Activated naive CD4-positive, alpha-beta T cell treated with anti-CD3 and anti-CD28 coated beads, Interleukin-2, amount 50 U/mL, for 24 hours (primary cell): ENCODE data around the gene CHI3L2.
"Not testable (repeated sequence)": the region's sequence is repeated elsewhere in the genome, so short reads cannot be mapped to it uniquely, and the experiment has no call there.

Experiments
- H3K27ac Mint-ChIP-seq: one replicate; pipeline ENCODE4 v1.8.0; 2021; ENCODE audit warnings: mild to moderate bottlenecking, mixed read lengths
- H3K27me3 Mint-ChIP-seq: one replicate; pipeline ENCODE4 v1.8.0; 2021; ENCODE audit warnings: mixed read lengths
- H3K36me3 Mint-ChIP-seq: one replicate; pipeline ENCODE4 v1.8.0; 2021; ENCODE audit warnings: mixed read lengths
- H3K4me1 Mint-ChIP-seq: one replicate; pipeline ENCODE4 v1.8.0; 2021; ENCODE audit warnings: mixed read lengths
- H3K4me3 Mint-ChIP-seq: one replicate; pipeline ENCODE4 v1.8.0; 2021; ENCODE audit warnings: mild to moderate bottlenecking, mixed read lengths
- H3K9me3 Mint-ChIP-seq: one replicate; pipeline ENCODE4 v1.8.0; 2021; ENCODE audit warnings: mixed read lengths

Gene CHI3L2

GRCh38 chr1:111212634-111213335, 14.7 kb upstream of the CHI3L2 start:
- H3K9me3 Mint-ChIP-seq = peaks cover 12% of the 10 kb centered on the region
- peak overlapping the region; percentile 76 for H3K4me3 Mint-ChIP-seq

DNA sequence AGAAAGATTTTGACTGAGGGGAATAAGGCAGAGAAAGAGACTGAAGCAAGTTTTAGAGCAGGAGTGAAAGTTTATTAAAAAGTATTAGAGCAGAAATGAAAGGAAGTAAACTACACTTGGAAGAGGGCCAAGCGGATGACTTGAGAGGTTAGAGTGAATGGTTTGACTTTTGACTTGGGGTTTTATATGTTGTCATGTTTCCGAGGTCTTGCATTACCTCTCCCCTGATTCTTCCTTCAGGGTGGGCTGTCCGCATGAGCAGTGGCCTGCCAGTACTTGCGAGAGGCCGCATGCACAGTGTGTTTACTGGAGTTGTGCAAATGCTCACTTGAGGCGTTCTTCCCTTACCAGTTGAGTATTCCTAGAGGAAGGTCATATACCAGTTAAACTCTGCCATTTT, 14.1 kb upstream of the CHI3L2 start:
- H3K4me1 Mint-ChIP-seq = peaks cover 95% of the 10 kb centered on the region
- peak overlapping the region; percentile 97 for H3K27ac Mint-ChIP-seq
- H3K36me3 Mint-ChIP-seq = no peaks in the 10 kb centered on the region
- no peaks in the 10 kb centered on the region for H3K27me3 Mint-ChIP-seq
- H3K4me3 Mint-ChIP-seq = peak overlapping the region; percentile 76
- peaks cover 17% of the 10 kb centered on the region for H3K9me3 Mint-ChIP-seq

More at GRCh38 chr1:111212634-111213335, 14.7 kb upstream of the CHI3L2 start:
- Mint-ChIP-seq H3K27me3 (no peaks in the 10 kb centered on the region), H3K36me3 (no peaks in the 10 kb centered on the region), H3K27ac (peak overlapping the region; percentile 97), H3K4me1 (peaks cover 95% of the 10 kb centered on the region)

DNA sequence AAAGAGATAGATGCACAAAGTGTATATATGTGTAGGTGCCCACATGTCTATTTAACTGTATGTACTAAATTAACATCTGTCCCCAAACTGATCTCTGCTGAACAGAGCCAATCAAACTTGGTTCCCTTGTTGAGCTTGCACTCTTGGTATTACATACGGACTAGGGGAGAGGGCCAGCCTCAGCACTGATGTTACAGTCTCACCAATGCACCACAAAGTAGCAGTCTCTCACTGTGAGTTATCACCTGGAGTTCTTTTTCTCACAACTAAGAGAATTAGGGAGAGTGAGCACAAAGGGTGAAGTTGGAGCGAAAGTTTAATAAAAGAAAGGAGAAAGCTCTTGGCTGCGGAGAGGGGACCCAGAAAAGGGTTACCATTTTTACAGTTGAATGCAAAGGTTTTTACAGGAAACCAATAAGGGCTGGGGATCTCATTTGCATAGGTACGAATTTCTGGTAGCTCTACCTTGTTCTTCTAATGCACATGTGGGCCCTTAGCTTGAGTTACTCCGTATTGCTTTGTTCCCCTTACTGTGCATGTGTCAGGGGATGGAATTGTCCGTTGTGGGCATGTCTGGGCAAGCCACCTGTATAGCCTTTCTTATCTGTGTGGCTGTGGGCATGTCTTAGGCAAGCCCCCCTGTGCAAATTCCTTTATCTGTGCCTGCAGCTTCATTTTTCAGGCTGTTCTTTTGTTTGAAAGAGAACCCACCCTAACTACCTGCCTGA, 13.3 kb upstream of the CHI3L2 start:
- Mint-ChIP-seq H3K4me1 (peaks cover 94% of the 10 kb centered on the region), H3K27ac (peak overlapping the region; percentile 97), H3K27me3 (no peaks in the 10 kb centered on the region), H3K36me3 (no peaks in the 10 kb centered on the region), H3K9me3 (peaks cover 17% of the 10 kb centered on the region), H3K4me3 (peak overlapping the region; percentile 76)

DNA sequence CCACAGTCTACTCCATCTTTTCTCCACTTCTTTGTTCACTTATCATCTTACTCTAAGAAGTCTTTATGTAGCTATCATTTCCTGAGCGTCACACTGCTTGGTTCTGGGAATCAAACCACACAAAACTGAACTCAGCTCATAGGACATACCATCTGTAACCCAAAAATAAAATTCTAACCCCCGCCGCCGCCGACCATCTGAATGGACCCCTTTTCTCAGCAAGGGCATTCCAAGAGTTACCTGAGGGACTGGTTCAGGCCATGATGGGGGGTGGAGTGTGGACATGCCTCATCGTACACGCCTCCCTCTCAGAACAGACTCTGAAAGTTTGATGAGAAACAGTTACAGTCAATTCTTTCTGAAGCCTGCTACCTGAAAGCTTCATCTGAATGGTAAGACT, 12.6 kb upstream of the CHI3L2 start:
- peak overlapping the region; percentile 76 for H3K4me3 Mint-ChIP-seq
- peaks cover 94% of the 10 kb centered on the region for H3K4me1 Mint-ChIP-seq
- no peaks in the 10 kb centered on the region for H3K27me3 Mint-ChIP-seq
- H3K27ac Mint-ChIP-seq = peak overlapping the region; percentile 97
- H3K36me3 Mint-ChIP-seq = no peaks in the 10 kb centered on the region
- H3K9me3 Mint-ChIP-seq = peaks cover 17% of the 10 kb centered on the region

- not testable (repeated sequence) for H3K36me3 Mint-ChIP-seq, H3K27me3 Mint-ChIP-seq
- peak overlapping the region; percentile 76 for H3K4me3 Mint-ChIP-seq
- peaks cover 17% of the 10 kb centered on the region for H3K9me3 Mint-ChIP-seq
- peaks cover 94% of the 10 kb centered on the region for H3K4me1 Mint-ChIP-seq
- peak overlapping the region; percentile 97 for H3K27ac Mint-ChIP-seq
Observed at GRCh38 chr1:111215285-111215684, 12.2 kb upstream of the CHI3L2 start.

DNA sequence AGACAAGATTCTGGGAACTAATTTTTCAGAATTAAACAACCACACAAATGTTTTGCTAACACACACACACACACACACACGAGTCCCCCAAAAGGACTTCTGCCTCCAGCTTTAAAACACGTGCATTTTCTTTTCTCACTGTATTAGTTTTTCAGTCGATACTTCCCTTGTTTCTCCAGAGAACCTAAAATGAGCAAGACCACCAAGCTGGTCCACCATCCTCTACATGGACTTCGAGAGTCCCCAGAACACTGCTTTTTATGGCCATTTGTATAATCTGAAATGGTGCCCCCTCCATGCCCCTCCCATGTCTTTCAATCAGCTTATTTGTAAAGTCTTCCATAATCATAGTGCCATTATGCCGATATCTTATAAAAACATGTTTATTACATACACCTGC, 10.8 kb upstream of the CHI3L2 start:
- H3K4me3 Mint-ChIP-seq = peak overlapping the region; percentile 60
- H3K27ac Mint-ChIP-seq = peak overlapping the region; percentile 97
- no peaks in the 10 kb centered on the region for H3K27me3 Mint-ChIP-seq
- H3K4me1 Mint-ChIP-seq = peaks cover 99% of the 10 kb centered on the region
- no peaks in the 10 kb centered on the region for H3K36me3 Mint-ChIP-seq
- H3K9me3 Mint-ChIP-seq = peaks cover 17% of the 10 kb centered on the region

DNA sequence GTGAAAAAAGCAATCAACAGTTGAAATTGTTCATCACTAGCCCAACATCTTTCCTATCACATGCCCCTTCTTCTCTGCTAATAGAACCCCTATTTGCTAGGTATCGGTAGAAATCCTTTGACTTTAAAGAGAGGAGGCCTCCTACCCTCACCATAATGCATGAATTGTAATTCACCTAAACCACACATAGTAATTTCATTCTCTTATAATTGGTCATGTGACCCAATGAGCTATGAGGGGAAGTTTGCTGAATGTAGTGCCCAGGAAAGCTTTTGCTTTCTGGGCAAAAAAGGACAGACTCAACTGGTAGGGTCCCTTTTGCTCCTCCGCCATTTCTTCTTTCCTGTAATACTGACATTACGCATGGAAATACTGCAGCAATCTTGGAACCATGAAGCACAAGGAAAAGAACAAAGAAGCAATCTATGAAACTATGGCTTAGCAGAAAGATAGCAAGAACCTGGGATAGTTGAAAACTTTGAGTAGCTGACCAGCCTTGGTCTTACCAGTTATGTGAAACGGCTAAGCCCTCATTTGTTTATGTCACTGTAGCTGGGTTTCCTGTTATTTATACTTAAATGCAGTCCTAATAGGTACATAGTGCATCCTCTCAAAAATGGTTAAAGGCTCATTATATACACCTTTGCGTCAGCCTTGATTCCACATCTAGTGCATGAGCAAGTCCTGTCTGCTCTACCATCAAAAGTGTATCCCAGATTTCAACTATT, 10.2 kb upstream of the CHI3L2 start:
- Mint-ChIP-seq H3K27ac (peak overlapping the region; percentile 97), H3K4me3 (peak overlapping the region; percentile 60), H3K4me1 (peaks cover 99% of the 10 kb centered on the region), H3K27me3 (no peaks in the 10 kb centered on the region), H3K9me3 (peaks cover 17% of the 10 kb centered on the region), H3K36me3 (no peaks in the 10 kb centered on the region)

- Mint-ChIP-seq H3K36me3 (no peaks in the 10 kb centered on the region), H3K27me3 (no peaks in the 10 kb centered on the region), H3K4me1 (peaks cover 96% of the 10 kb centered on the region), H3K9me3 (peaks cover 17% of the 10 kb centered on the region), H3K27ac (peak overlapping the region; percentile 98), H3K4me3 (peak overlapping the region; percentile 80)
Observed at GRCh38 chr1:111218701-111219556, 8.6 kb upstream of the CHI3L2 start.

GRCh38 chr1:111219557-111220286, 7.8 kb upstream of the CHI3L2 start:
- Mint-ChIP-seq H3K27ac (peak overlapping the region; percentile 98), H3K9me3 (peaks cover 17% of the 10 kb centered on the region), H3K27me3 (no peaks in the 10 kb centered on the region), H3K4me3 (peak overlapping the region; percentile 80), H3K4me1 (peaks cover 96% of the 10 kb centered on the region), H3K36me3 (no peaks in the 10 kb centered on the region)

DNA sequence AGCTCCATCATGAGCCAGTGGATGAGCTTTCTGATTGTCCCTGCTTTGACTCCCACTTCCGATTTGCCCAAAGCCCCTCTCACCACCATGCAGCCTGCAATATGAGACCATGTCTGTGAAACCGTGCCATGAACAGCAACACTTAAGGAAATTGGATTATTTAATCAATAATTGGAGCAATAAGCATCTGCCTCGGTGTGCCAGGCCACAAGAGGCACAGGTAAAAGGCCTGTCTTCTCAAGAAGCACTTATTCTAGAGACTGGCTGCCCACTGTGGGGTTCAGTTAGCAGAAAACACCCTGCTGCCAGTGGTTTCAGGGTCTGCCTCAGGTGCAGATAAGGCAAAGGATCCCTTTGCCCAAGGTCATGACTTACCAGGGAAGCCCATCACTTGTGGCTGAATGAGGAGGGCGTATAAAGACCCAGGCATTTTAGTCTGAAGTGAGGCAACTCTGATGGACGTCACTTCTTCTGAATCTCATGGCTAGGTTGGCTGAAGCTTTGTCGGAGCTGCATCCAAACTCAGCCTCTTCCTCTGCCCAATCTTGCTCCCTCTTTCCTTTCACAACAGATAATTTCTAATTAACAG, 7.1 kb upstream of the CHI3L2 start:
- Mint-ChIP-seq H3K27ac (peak overlapping the region; percentile 92), H3K27me3 (no peaks in the 10 kb centered on the region), H3K36me3 (no peaks in the 10 kb centered on the region), H3K4me1 (peaks cover 96% of the 10 kb centered on the region), H3K4me3 (peak overlapping the region; percentile 87), H3K9me3 (peaks cover 17% of the 10 kb centered on the region)

DNA sequence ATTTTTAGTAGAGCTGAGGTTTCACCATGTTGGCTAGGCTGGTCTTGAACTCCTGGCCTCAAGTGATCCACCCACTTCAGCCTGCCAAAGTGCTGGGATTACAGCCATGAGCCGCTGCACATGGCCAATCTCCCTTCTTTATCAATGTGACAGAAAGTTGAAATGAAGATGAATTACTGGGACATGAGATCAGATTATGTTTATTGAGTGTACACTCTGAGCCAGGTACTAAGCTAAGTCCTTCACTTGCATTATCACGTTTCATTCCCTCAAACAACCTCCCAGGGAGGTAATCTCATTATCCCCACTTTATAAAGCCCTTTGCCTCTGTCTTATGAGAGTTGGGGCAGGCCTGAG, 6.3 kb upstream of the CHI3L2 start:
- Mint-ChIP-seq H3K27me3 (no peaks in the 10 kb centered on the region), H3K4me1 (peaks cover 96% of the 10 kb centered on the region), H3K4me3 (peak overlapping the region; percentile 87)

DNA sequence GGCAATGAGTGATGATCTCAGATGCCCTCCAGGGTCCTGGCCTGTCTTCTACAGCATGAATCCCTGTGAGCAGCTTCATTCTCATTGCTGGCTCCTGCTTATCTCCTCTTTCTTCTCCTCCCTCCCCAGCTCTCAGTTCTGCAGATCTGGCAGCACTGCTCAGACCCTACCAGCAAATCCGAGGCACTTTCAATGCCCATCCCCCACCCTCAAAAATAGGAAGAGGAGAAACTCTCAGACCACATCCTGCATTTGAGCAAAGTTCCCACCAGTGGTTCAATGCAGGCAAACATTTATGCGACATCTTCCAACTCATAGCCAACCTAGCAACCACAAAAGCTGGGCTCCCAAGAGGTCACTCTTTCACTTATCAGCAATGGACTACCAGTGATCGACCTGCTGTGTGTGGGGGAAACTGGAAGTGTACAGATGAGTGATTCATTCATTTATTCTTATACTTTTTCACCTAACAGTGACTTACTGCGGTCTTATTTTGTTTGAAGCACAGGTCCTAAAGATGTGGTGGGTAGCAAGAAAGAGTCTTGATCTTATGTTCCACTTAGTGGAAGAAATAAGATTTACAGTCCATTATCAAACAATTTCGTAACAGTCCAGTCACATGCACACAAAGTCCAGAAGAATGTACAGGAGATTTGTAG, 5.8 kb upstream of the CHI3L2 start:
- Mint-ChIP-seq H3K27ac (peak overlapping the region; percentile 100), H3K4me3 (peak overlapping the region; percentile 87), H3K4me1 (peaks cover 96% of the 10 kb centered on the region), H3K36me3 (no peaks in the 10 kb centered on the region), H3K27me3 (no peaks in the 10 kb centered on the region), H3K9me3 (peaks cover 16% of the 10 kb centered on the region)

More for the DNA sequence above, 6.3 kb upstream of the CHI3L2 start:
- peaks cover 17% of the 10 kb centered on the region for H3K9me3 Mint-ChIP-seq
- H3K36me3 Mint-ChIP-seq = no peaks in the 10 kb centered on the region
- peak overlapping the region; percentile 100 for H3K27ac Mint-ChIP-seq

DNA sequence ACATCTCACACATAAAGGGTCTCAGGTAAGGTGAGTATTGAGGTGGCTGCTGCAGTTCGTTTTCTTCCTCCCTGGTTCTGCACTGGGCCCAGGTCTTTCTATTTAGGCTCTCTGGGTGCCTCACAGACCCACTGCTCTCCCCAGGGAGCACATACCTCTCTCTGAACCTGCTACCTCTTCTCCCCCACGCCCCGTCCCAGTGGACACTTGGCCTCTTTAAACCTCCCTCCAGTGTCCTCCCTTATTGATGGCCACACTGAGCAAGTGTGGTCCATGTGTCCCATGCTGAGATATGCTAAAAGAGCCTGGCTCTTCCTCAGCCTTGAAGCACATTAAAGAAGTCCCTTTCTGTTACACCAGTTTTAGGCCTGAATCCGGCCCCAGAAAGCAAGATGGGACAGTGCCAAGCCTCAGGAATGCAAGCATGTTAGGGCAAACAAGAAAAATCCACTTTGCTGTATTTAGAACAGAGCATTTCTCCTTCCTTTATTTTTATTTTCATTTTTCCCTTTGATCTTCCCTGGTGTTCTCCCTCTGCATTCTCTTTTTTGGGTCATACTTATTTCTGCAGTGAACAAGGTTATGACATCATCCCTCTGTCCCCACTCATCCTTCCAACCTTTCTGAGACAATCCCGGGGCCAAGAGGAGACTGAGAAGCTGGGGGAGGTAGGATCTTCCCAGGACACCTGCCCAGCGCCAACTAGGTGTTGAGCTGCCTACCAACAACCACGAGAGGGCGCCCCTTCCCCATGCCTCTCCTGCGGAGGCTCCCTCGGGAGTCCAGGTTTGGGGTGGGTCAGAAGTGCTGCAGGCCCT, 5.0 kb upstream of the CHI3L2 start:
- Mint-ChIP-seq H3K27ac (peak overlapping the region; percentile 100), H3K27me3 (no peaks in the 10 kb centered on the region), H3K36me3 (no peaks in the 10 kb centered on the region), H3K4me1 (peaks cover 96% of the 10 kb centered on the region), H3K9me3 (peaks cover 8% of the 10 kb centered on the region), H3K4me3 (peak overlapping the region; percentile 87)
